Sciatic nerve (tissue), 2 donors: ENCODE measurements around the gene ABL2. TPM values are rescaled to one million over a fixed set of nuclear protein-coding genes. Genes with fewer than 3 reads are reported as not detected.
A peak's percentile ranks its signal among the peaks of the same experiment; 100 is the strongest.
"Not testable (repeated sequence)": the region's sequence is repeated elsewhere in the genome, so short reads cannot be mapped to it uniquely, and the experiment has no call there.

Source experiments
- ATAC-seq: fragments of 200-7000 bp; cut with Tn5 transposase; one replicate; pipeline ENCODE4 v1.9.1; 2020; ENCODE audit warnings: mild to moderate bottlenecking, moderate library complexity
- DNase-seq: peaks from one replicate; pipeline ENCODE4 v3.0.0-alpha.2; 2020; ENCODE audit warnings: low spot score
- intact Hi-C: fragments of 100-400 bp; cut with DNase I; formaldehyde crosslinking; loops from one replicate; pipeline ENCODE4 v1.14.2; 2022
- total RNA-seq: library from RNA; stranded (reverse); fragmentation: NEBNext Ultra II Directional; extraction: Animal tissue kit (Norgen Biotek cat#: 25700); gene quantifications from one replicate; pipeline ENCODE4 v1.2.1, GENCODE V29; 2021
- donor health status: DM: no; HTN: no; CAD: no.
- donor health status: DM: no; HTN: no; CAD: no.

ABL2 gene
- total RNA-seq, 1 donor from 2014 or later = 59.4 TPM

- intact Hi-C loops = no loop called here
- DNase-seq (no peak), ATAC-seq (no peak)
Observed at GRCh38 chr1:179178183-179178582, 51.3 kb downstream of the ABL2 start.

- intact Hi-C loops = no loop called here
- DNase-seq (no peak), ATAC-seq (no peak)
Observed at GRCh38 chr1:179177615-179178014, 51.9 kb downstream of the ABL2 start.

GRCh38 chr1:179177182-179177581, 52.3 kb downstream of the ABL2 start:
- intact Hi-C loops = no loop called here

GRCh38 chr1:179175011-179175841, 54.3 kb downstream of the ABL2 start:
- DNase-seq = no peak
- intact Hi-C loops = no loop called here
- peak; percentile 83 for ATAC-seq

More at GRCh38 chr1:179177182-179177581, 52.3 kb downstream of the ABL2 start:
- no peak for DNase-seq
- peak; percentile 78 for ATAC-seq

- intact Hi-C loops, DNase-seq, ATAC-seq: not testable (repeated sequence)
Observed at GRCh38 chr1:179170468-179170770, 59.1 kb downstream of the ABL2 start.

- intact Hi-C loops = no loop called here
- ATAC-seq (no peak), DNase-seq (no peak)
Observed at GRCh38 chr1:179169616-179170467, 59.6 kb downstream of the ABL2 start.

- no peak for DNase-seq
- no peak for ATAC-seq
- intact Hi-C loops = no loop called here
Observed at GRCh38 chr1:179168536-179168935, 60.9 kb downstream of the ABL2 start.

- DNase-seq (no peak), ATAC-seq (no peak)
- intact Hi-C loops = no loop called here
Observed at GRCh38 chr1:179167955-179168354, 61.5 kb downstream of the ABL2 start.

GRCh38 chr1:179167418-179167777, 62.1 kb downstream of the ABL2 start:
- DNase-seq = no peak
- intact Hi-C loops = no loop called here
- no peak for ATAC-seq

- DNase-seq (no peak), ATAC-seq (peak; percentile 65)
- intact Hi-C loops = no loop called here
Observed at GRCh38 chr1:179166663-179167417, 62.6 kb downstream of the ABL2 start.

GRCh38 chr1:179164494-179164893, 65.0 kb downstream of the ABL2 start:
- no peak for ATAC-seq
- no peak for DNase-seq
- intact Hi-C loops = no loop called here

GRCh38 chr1:179156708-179157107, 72.8 kb downstream of the ABL2 start:
- no peak for ATAC-seq
- intact Hi-C loops = no loop called here

GRCh38 chr1:179156026-179156425, 73.5 kb downstream of the ABL2 start:
- ATAC-seq = no peak
- intact Hi-C loops = no loop called here
- DNase-seq = no peak

More at GRCh38 chr1:179156708-179157107, 72.8 kb downstream of the ABL2 start:
- DNase-seq = no peak

GRCh38 chr1:179155615-179156014, 73.9 kb downstream of the ABL2 start:
- no peak for DNase-seq
- peak; percentile 90 for ATAC-seq
- intact Hi-C loops = no loop called here

- ATAC-seq (no peak), DNase-seq (no peak)
- intact Hi-C loops = no loop called here
Observed at GRCh38 chr1:179154437-179154836, 75.0 kb downstream of the ABL2 start.

- DNase-seq (no peak), ATAC-seq (peak; percentile 25)
- intact Hi-C loops = no loop called here
Observed at GRCh38 chr1:179153217-179153616, 76.3 kb downstream of the ABL2 start.

GRCh38 chr1:179151908-179152682, 77.4 kb downstream of the ABL2 start:
- intact Hi-C loops = no loop called here
- ATAC-seq (no peak), DNase-seq (no peak)

- DNase-seq = no peak
- intact Hi-C loops = no loop called here
- no peak for ATAC-seq
Observed at GRCh38 chr1:179146911-179147310, 82.6 kb downstream of the ABL2 start.

- no peak for DNase-seq
- intact Hi-C loops = no loop called here
- ATAC-seq = no peak
Observed at GRCh38 chr1:179146476-179146875, 83.0 kb downstream of the ABL2 start.
